Endothelial cell of umbilical vein (primary cell): ENCODE data around the gene GDPD4. TPM values are rescaled to one million over a fixed set of nuclear protein-coding genes. Genes with fewer than 3 reads are reported as not detected.

Source experiments
- BruUV-seq: library from RNA; stranded (reverse); fragments of 400-500 nt; replicated peaks from 2 replicates; lab custom pipeline; 2021; lab: Mats Ljungman, UMichigan
- CTCF ChIA-PET: fragments of 300-600, 350-600 bp; sonication (Branson Sonifier 250); formaldehyde crosslinking; loops from one replicate; lab custom pipeline; 2021; ENCODE audit warnings: antibody characterized with exemption, inconsistent platforms; lab: Charles Lee
- POLR2A ChIA-PET: fragments of 300-600, 350-600 bp; sonication (Branson Sonifier 250); formaldehyde crosslinking; loops from one replicate; lab custom pipeline; 2021; ENCODE audit warnings: antibody characterized with exemption, inconsistent platforms; lab: Charles Lee
- DNase-seq: peaks from one replicate; pipeline ENCODE4 v3.0.0-alpha.2; 2011; ENCODE audit warnings: low read depth, low spot score
- FAIRE-seq: peaks from 2 replicates; lab custom pipeline; 2011; peaks lifted over from hg19 to GRCh38; lab: Jason Lieb, UNC
- H2AFZ ChIP-seq: 2 replicates; pipeline ENCODE4 v1.6.0; 2012; ENCODE audit warnings: low read depth, low read length, control low read depth, inconsistent platforms
- H3K27ac ChIP-seq: 2 replicates; pipeline ENCODE4 v1.5.1; 2011; ENCODE audit warnings: low read depth, mild to moderate bottlenecking, control low read depth, low read length, moderate library complexity; ENCODE audit not compliant: insufficient read depth
- H3K27me3 ChIP-seq, 2 experiments: 2 replicates each; pipeline versions ENCODE4 v1.6.0 to v1.6.1; 2011; ENCODE audit warnings: low read length in 2 of 2, mixed read lengths in 1 of 2; ENCODE audit not compliant: control insufficient read depth in 2 of 2, insufficient read depth in 2 of 2
- H3K36me3 ChIP-seq, 2 experiments: 2 replicates in 1 of 2; 3 replicates in 1 of 2; pipeline ENCODE4 v1.5.1; 2011; ENCODE audit warnings: low read length in 2 of 2, mild to moderate bottlenecking in 1 of 2, moderate library complexity in 1 of 2; ENCODE audit not compliant: control insufficient read depth in 2 of 2, insufficient read depth in 2 of 2; ENCODE audit errors: extremely low read depth in 1 of 2
- H3K4me1 ChIP-seq: 3 replicates; pipeline ENCODE4 v1.5.1; 2011; ENCODE audit warnings: mild to moderate bottlenecking, low read length; ENCODE audit not compliant: control insufficient read depth, insufficient read depth; ENCODE audit errors: extremely low read depth
- H3K4me2 ChIP-seq: 2 replicates; pipeline ENCODE4 v1.6.1; 2011; ENCODE audit warnings: low read length, control low read depth, mixed read lengths; ENCODE audit not compliant: insufficient read depth
- H3K4me3 ChIP-seq, 3 experiments: fragments of 200-600 bp in 1 of 3; sonication (generic), shearing (Covaris generic) in 1 of 3; replicated peaks in 1 of 3; 2 replicates each; pipeline ENCODE4 v1.5.1; 2011 to 2016; ENCODE audit warnings: control low read depth in 3 of 3, low read length in 3 of 3, mild to moderate bottlenecking in 2 of 3, inconsistent platforms in 1 of 3, low read depth in 1 of 3, moderate library complexity in 1 of 3; ENCODE audit not compliant: insufficient read depth in 1 of 3
- H3K79me2 ChIP-seq: 2 replicates; pipeline ENCODE4 v1.6.0; 2012; ENCODE audit warnings: low read length, inconsistent platforms; ENCODE audit not compliant: control insufficient read depth, insufficient read depth
- H3K9ac ChIP-seq: replicated peaks from 2 replicates; pipeline ENCODE3; 2011; ENCODE audit warnings: low read length, control low read depth; ENCODE audit not compliant: insufficient read depth; ENCODE audit errors: extremely low read depth
- H3K9me1 ChIP-seq: replicated peaks from 3 replicates; pipeline ENCODE4 v1.6.0; 2011; ENCODE audit warnings: mild to moderate bottlenecking, low read length; ENCODE audit not compliant: control insufficient read depth, insufficient read depth; ENCODE audit errors: extremely low read depth
- H3K9me3 ChIP-seq: replicated peaks from 2 replicates; pipeline ENCODE4 v1.5.1; 2012; ENCODE audit warnings: low read length, inconsistent platforms; ENCODE audit not compliant: control insufficient read depth, insufficient read depth
- H4K20me1 ChIP-seq: replicated peaks from 2 replicates; pipeline ENCODE3; 2011; ENCODE audit warnings: mild to moderate bottlenecking, low read length; ENCODE audit not compliant: control insufficient read depth, insufficient read depth; ENCODE audit errors: extremely low read depth
- CTCF ChIP-seq, 2 donors: IDR thresholded peaks; 1 replicate in 1 of 2; 2 replicates in 1 of 2; pipeline ENCODE4 v1.5.1; 2011; ENCODE audit warnings: low read length in 2 of 2, mild to moderate bottlenecking in 2 of 2, moderate library complexity in 2 of 2, control low read depth in 1 of 2, inconsistent platforms in 1 of 2, low read depth in 1 of 2; ENCODE audit not compliant: insufficient read depth in 1 of 2; ENCODE audit errors: extremely low read depth in 1 of 2
- EZH2 ChIP-seq: IDR thresholded peaks from 2 replicates; pipeline ENCODE4 v1.6.1; 2012; ENCODE audit warnings: borderline replicate concordance, low read depth, mild to moderate bottlenecking, moderate library complexity, low read length, inconsistent platforms; ENCODE audit not compliant: severe bottlenecking
- FOS ChIP-seq: IDR thresholded peaks from 2 replicates; pipeline ENCODE4 v1.6.1; 2011; ENCODE audit warnings: mild to moderate bottlenecking, low read length, moderate library complexity, borderline replicate concordance; ENCODE audit not compliant: insufficient read depth
- GATA2 ChIP-seq: IDR thresholded peaks from 2 replicates; pipeline ENCODE4 v1.7.0; 2011; ENCODE audit warnings: low read depth, mild to moderate bottlenecking, moderate library complexity, mixed read lengths, low read length; ENCODE audit not compliant: insufficient read length, insufficient read depth
- JUN ChIP-seq: IDR thresholded peaks from 2 replicates; pipeline ENCODE4 v1.6.1; 2011; ENCODE audit warnings: borderline replicate concordance, low read depth; ENCODE audit not compliant: insufficient read length, insufficient read depth
- MAX ChIP-seq: IDR thresholded peaks from 2 replicates; pipeline ENCODE4 v1.6.1; 2011; ENCODE audit not compliant: insufficient read depth, insufficient read length
- MYC ChIP-seq: IDR thresholded peaks from one replicate; pipeline ENCODE4 v1.6.1; 2011; ENCODE audit warnings: mild to moderate bottlenecking, low read depth, low read length
- POLR2A ChIP-seq: IDR thresholded peaks from 2 replicates; pipeline ENCODE4 v1.6.1; 2012; ENCODE audit warnings: low read depth, mild to moderate bottlenecking, control low read depth, low read length
- POLR2AphosphoS5 ChIP-seq: IDR thresholded peaks from 2 replicates; pipeline ENCODE4 v1.6.1; 2012; ENCODE audit warnings: low read depth, mild to moderate bottlenecking, control low read depth, low read length, moderate library complexity; ENCODE audit not compliant: insufficient read depth
- dilution Hi-C: fragments of 300-500 bp; cut with MboI; formaldehyde crosslinking; loops from one replicate; pipeline ENCODE4 v1.15.0; 2019; ENCODE audit warnings: low sequenced_read_pairs; ENCODE audit not compliant: extremely low pct_ligation_motif_present
- intact Hi-C: fragments of 100-400 bp; cut with micrococcal nuclease; formaldehyde crosslinking; loops from one replicate; pipeline ENCODE4 v1.10.0; 2022
- polyA plus RNA-seq, 4 experiments: library from polyadenylated mRNA; depleted of rRNA in 3 of 4; stranded (reverse) in 3 of 4; unstranded in 1 of 4; fragments of >200 nt; gene quantifications; 2 replicates each; pipeline versions ENCODE4 v1.2.1 to v1.2.3, GENCODE V29; 2011 to 2012; ENCODE audit warnings: missing spikeins in 1 of 4
- total RNA-seq: library from RNA; stranded (reverse); gene quantifications from 2 replicates; pipeline ENCODE4 v1.2.3, GENCODE V29; 2021

GDPD4 gene
- total and polyA plus RNA-seq, 2 donors (not counting 3 experiments of a cell fraction or from before 2014, with no cell fraction given) = not detected

GRCh38 chr11:77211040-77211451 lies 90.4 kb downstream of the GDPD4 start:
- Histone ChIP-seq H3K9me1 (no peaks in the 10 kb centered on the region), H2AFZ (no peak overlapping the region), H3K4me1 (no peaks in the 10 kb centered on the region), H3K4me2 (no peak overlapping the region), H3K27me3 (no peaks in the 10 kb centered on the region), H3K9ac (no peak overlapping the region), H3K27ac (no peak overlapping the region), H3K9me3 (no peaks in the 10 kb centered on the region), H4K20me1 (no peaks in the 10 kb centered on the region), H3K4me3 (no peak overlapping the region), H3K79me2 (no peaks in the 10 kb centered on the region), H3K36me3 (no peaks in the 10 kb centered on the region)
- TF ChIP-seq FOS = no peak
- TF ChIP-seq MAX = no peak
- TF ChIP-seq MYC = no peak
- TF ChIP-seq JUN = no peak
- no peak for TF ChIP-seq POLR2AphosphoS5
- TF ChIP-seq GATA2 = no peak
- TF ChIP-seq EZH2 = no peak
- FAIRE-seq (no peak), DNase-seq (no peak)
- intact Hi-C loops = no loop called here
- dilution Hi-C loops = no loop called here
- POLR2A ChIA-PET = no interaction called here
- BruUV-seq = no TSS peak
- CTCF ChIA-PET = interaction anchor here (0.9 to 1.5 kb wide), 4 partner anchors 16 to 337 kb away, joined by 3 to 8 read pairs (median 4); no protein-coding TSS in a partner anchor

GRCh38 chr11:77209663-77210062 lies 91.8 kb downstream of the GDPD4 start:
- H4K20me1 ChIP-seq = no peaks in the 10 kb centered on the region
- no peak overlapping the region for H3K9ac ChIP-seq
- dilution Hi-C loops = no loop called here
- ChIA-PET CTCF (interaction anchor here (1.3 kb wide), 1 partner anchor 338 kb away, joined by 4 read pairs; no protein-coding TSS in a partner anchor), POLR2A (no interaction called here)
- H2AFZ ChIP-seq = no peak overlapping the region
- no peak overlapping the region for H3K4me3 ChIP-seq
- H3K27me3 ChIP-seq = no peaks in the 10 kb centered on the region
- no peaks in the 10 kb centered on the region for H3K9me1 ChIP-seq
- H3K4me1 ChIP-seq = no peaks in the 10 kb centered on the region
- intact Hi-C loops = no loop called here
- no peak overlapping the region for H3K27ac ChIP-seq
- no peaks in the 10 kb centered on the region for H3K36me3 ChIP-seq
- no peak for FAIRE-seq
- no peak overlapping the region for H3K4me2 ChIP-seq
- no peak for DNase-seq
- TF ChIP-seq CTCF (IDR thresholded peaks at IDR 0.05; ENCODE audit: extremely low read depth in 1 of 2, insufficient read depth in 1 of 2, low read depth in 1 of 2, low read length in 2 of 2) = no peak
- no peak for TF ChIP-seq POLR2A
- no peak for TF ChIP-seq GATA2
- TF ChIP-seq JUN = no peak
- TF ChIP-seq MAX = no peak
- TF ChIP-seq POLR2AphosphoS5 = no peak
- no peak for TF ChIP-seq FOS
- no peak for TF ChIP-seq EZH2
- no peak for TF ChIP-seq MYC
- no peaks in the 10 kb centered on the region for H3K9me3 ChIP-seq
- no TSS peak for BruUV-seq
- no peaks in the 10 kb centered on the region for H3K79me2 ChIP-seq
